ENCODE data around the gene ITPR3.

- no peak for TF ChIP-seq POLR2AphosphoS5 (IDR thresholded peaks at IDR 0.05)
- no peak for TF ChIP-seq CTCF (IDR thresholded peaks at IDR 0.05)
Measured at GRCh38 chr6:33589392-33589730, 31.8 kb upstream of the ITPR3 start.
